GM12873 (cell line): ENCODE results near the gene ABLIM2.

Source experiments
- TF ChIP-seq, protein P1 (sequence below): IDR thresholded peaks from 2 replicates; pipeline ENCODE4 v1.5.1; 2012; ENCODE audit warnings: low read depth, mild to moderate bottlenecking, moderate library complexity, low read length, control low read depth; ENCODE audit not compliant: insufficient read depth; ENCODE audit errors: missing control alignments

ABLIM2 gene

DNA sequence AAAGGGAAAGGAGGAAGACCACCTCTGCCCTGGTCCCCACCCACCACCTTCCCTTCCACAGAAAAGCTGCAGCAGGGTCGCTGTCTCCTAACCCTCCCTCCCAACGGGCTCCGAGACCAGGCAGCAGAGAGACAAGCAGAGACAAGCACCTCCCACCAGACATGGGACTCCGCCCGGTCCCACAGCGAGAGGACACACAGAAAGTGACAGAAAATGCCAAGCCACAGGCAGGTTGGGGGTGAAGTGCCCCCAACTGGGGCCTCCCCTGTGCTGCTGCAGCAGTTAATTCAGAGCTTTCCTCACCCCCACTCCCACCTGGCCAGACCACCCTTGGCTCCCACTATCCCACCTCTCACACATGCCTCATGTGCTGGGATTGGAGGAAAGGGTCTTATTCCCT, 154.5 kb downstream of the ABLIM2 start:
- TF ChIP-seq, protein P1, sequence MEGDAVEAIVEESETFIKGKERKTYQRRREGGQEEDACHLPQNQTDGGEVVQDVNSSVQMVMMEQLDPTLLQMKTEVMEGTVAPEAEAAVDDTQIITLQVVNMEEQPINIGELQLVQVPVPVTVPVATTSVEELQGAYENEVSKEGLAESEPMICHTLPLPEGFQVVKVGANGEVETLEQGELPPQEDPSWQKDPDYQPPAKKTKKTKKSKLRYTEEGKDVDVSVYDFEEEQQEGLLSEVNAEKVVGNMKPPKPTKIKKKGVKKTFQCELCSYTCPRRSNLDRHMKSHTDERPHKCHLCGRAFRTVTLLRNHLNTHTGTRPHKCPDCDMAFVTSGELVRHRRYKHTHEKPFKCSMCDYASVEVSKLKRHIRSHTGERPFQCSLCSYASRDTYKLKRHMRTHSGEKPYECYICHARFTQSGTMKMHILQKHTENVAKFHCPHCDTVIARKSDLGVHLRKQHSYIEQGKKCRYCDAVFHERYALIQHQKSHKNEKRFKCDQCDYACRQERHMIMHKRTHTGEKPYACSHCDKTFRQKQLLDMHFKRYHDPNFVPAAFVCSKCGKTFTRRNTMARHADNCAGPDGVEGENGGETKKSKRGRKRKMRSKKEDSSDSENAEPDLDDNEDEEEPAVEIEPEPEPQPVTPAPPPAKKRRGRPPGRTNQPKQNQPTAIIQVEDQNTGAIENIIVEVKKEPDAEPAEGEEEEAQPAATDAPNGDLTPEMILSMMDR: no peak

DNA sequence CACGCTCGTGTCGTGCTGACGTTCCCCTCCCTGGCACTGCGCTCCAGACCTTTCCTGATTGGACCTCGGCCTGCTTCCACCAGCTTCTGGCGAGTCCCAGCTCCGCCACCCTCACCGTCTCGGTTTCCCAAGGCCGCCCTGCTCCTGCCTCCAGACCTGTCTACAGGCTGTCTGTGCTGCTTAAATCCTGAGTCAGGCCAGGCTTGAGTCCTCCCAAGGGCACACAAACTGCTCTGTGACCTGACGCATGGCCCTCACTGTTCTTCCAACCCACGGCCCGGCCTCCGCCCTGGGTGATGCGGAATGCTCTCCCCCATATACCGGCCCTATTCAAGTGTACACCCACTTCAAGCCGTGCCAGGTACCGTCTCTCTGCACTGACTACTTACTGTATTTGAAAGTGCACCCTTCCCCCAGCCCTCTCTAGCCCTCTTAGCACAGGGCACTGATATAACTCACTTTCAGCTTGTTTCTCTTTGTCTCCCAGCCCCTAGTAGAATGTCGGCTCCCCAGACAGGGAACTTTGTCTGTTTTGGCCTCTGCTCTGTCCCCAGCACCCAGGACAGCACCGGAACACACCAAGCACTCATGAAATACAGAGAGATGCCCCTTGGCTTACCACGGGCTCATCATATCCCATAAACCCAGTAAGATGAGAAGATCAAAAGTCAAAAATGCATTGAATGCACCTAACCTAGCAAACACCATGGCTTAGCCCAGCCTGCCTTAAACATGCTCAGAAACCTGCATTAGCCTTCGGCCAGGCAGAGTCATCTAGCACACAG, 155.9 kb downstream of the ABLIM2 start:
- TF ChIP-seq, protein P1: no peak

DNA sequence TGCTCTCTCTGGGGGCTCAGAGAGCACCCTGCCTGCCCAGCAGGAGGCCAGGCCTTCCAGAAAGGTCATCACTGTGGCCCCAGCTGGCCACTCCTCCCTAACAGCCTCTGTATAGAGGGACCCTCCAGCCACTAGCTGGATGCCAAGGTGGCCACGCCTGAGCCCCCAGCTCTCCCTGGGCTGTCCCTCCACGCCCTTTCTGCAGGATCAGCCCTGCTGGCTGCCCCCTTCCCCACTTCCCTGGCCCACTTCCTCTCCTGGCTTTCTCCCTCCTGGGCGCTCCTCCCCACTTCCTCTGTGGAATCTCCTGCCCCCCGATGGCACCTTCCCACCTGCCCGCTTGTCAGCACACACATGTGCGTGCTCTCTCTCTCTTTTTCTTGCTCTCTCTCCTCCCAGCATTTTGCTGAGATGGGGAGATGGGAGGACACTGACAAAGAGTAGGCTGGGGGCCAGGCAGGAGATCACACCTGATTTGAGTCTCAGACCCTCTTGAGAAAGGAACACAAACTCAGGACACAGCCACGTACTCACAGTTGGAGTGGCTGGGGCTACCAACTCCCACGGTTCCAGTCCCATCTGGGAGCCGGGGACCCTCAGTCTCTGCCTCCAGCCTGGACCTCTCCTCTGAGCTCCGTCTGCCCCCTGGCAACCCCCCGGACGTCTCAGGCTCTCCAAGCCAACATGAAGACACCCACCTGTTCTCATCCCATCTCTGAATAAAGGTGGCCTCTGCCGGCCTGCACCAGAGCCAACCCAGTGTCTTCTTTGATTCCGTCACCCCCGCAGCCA, 156.9 kb downstream of the ABLIM2 start:
- TF ChIP-seq, protein P1: no peak

DNA sequence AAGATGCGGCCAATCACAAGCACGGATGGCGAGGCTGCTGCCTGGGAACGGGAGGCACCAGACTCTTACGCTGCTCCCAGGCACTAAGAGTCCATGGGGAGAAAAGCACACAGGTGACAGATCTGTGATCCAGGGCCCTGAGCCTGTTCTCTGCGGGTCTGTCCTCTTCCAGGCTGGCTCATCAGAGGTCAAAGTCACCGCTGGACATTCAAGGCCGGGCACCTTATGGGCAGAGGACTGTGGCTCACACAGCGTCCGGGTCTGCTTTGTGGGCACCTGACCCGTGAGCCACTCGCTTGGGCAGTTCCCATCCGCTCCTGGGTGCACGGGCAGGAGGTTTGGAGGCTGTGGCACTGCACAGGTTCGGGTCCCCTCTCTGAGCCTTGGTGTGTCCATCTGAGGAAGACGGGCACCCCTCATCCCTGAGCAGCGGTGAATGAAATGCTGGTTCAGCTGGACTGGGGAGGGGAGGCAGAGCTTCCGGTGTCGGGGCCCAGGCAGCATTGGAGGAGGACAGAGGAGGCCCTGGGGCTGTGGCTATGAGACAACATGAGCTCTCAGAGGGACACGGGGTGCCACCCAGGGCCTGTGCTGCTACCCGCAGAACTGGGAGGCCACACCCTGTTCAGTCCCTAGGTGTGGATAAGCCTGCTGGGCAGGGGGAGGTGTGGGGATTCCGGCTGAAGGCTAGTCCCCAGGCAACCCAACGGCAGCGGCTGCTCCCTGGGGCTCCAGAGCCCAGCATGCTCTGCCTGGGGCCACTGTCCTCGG, 157.7 kb downstream of the ABLIM2 start:
- TF ChIP-seq, protein P1: no peak

DNA sequence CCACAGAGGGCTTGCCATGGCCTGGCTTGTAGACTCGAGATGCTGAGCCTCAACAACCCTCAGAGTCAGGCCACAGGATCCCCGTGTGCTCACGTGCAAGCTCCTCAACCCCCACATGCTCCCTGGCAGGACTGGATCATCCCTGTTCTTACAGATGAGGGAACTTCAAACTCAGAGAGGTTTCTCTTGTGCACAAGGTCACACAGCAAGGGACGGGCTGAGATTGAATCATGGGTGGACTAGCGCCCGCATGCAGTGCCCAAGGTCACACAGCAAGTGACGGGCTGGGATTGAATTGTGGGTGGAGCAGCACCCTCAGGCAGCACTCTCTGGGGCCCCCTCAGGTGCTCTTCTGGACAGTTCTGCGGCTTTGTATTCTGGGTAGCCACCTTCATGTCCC, 158.4 kb downstream of the ABLIM2 start:
- TF ChIP-seq, protein P1: no peak

DNA sequence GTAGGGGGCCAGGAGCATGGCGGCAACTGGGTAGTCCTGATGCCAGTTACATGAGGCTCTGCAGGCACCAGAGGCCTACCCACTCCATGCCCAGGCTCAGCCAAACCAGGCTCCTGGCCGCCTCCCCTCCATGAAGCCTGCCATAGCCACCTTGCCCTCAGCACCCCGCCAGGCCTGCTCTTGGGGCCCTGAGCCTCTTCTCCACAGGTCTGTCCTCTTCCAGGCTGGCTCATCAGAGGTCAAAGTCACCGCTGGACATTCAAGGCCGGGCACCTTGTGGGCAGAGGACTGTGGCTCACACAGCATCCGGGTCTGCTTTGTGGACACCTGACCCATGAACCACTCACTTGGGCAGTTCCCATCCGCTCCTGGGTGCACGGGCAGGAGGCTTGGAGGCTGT, 158.9 kb downstream of the ABLIM2 start:
- TF ChIP-seq, protein P1: no peak

DNA sequence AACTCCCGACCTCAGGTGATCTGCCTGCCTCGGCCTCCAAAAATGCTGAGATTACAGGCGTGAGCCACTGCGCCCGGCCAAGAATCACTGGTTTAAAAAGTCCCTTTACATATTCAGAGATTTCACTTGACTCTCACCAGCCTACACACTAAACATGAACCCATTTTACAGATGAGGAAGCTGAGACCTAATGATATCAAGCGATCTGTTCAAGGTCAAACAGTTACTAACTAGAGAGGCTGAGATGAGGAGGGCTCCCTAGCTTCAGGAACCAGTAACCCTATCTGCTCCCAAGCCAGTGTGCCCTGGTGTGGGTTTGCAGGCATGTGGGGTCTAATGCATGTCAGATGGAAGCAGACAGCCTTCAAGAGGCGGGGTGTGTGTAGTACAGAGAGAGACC, 159.3 kb downstream of the ABLIM2 start:
- TF ChIP-seq, protein P1: no peak
